ENCODE results near the gene CAPN10. TPM values are rescaled to one million over a fixed set of nuclear protein-coding genes. Genes with fewer than 3 reads are reported as not detected.
"Not testable (repeated sequence)": the region's sequence is repeated elsewhere in the genome, so short reads cannot be mapped to it uniquely, and the experiment has no call there.

Gene CAPN10
- total RNA-seq = 20.4 and 22.6 TPM in 2 replicates

- DNase-seq (ENCODE audit: low read depth in 2 of 2) = peak; percentile 86 to 97
Measured at GRCh38 chr2:240586198-240586918, at the start of gene CAPN10. Gene CAPN10 (plus strand): TSS chr2:240586734. CDS start chr2:240586912, 178 bp downstream.

GRCh38 chr2:240538031-240538780 is 48.3 kb upstream of the CAPN10 start:
- DNase-seq (ENCODE audit: low read depth in 2 of 2) = no peak

DNA sequence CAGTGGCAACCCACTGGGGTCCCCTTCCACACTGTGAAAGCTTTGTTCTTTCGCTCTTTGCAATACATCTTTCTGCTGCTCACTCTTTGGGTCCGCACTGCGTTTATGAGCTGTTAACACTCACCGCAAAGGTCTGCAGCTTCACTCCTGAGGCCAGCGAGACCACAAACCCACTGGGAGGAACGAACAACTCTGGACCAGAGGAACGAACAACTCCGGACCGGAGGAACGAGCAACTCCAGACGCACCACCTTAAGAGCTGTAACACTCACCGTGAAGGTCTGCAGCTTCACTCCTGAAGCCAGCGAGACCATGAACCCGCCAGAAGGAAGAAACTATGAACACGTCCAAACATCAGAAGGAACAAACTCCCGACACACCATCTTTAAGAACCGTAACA is 47.4 kb upstream of the CAPN10 start:
- not testable (repeated sequence) for DNase-seq (ENCODE audit: low read depth in 2 of 2)

- DNase-seq (ENCODE audit: low read depth in 2 of 2) = no peak
Measured at GRCh38 chr2:240539906-240540305, 46.6 kb upstream of the CAPN10 start.

DNA sequence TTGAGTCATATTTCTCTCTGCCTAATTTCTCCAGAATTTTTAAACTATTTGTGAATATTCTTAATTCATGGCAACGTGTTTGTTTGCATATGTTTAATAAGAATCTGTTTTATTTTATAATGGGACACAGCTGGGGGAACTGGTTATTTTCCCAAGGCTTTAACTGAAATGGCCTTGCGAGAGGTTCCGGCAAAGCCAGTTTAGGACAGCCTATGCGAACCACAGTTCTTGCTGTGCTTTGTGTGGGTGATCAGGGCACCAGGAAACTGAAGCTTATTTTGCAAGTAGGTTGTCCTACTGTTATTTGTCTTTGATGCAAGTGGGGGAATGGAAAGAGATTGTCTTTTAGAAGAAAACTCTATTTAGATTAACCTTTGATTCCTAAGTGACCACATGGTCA is 35.2 kb upstream of the CAPN10 start:
- no peak for DNase-seq (ENCODE audit: low read depth in 2 of 2)

- DNase-seq (ENCODE audit: low read depth in 2 of 2) = no peak
Measured at GRCh38 chr2:240551811-240552210, 34.7 kb upstream of the CAPN10 start.

GRCh38 chr2:240553956-240554480 is 32.5 kb upstream of the CAPN10 start:
- DNase-seq (ENCODE audit: low read depth in 2 of 2) = no peak

GRCh38 chr2:240554767-240555493 is 31.6 kb upstream of the CAPN10 start:
- DNase-seq (ENCODE audit: low read depth in 2 of 2) = no peak

GRCh38 chr2:240555541-240556250 is 30.8 kb upstream of the CAPN10 start:
- no peak for DNase-seq (ENCODE audit: low read depth in 2 of 2)

- peak in 1 of 2 donors; percentile 52 for DNase-seq (ENCODE audit: low read depth in 2 of 2)
Measured at GRCh38 chr2:240556553-240557100, 29.9 kb upstream of the CAPN10 start.

DNA sequence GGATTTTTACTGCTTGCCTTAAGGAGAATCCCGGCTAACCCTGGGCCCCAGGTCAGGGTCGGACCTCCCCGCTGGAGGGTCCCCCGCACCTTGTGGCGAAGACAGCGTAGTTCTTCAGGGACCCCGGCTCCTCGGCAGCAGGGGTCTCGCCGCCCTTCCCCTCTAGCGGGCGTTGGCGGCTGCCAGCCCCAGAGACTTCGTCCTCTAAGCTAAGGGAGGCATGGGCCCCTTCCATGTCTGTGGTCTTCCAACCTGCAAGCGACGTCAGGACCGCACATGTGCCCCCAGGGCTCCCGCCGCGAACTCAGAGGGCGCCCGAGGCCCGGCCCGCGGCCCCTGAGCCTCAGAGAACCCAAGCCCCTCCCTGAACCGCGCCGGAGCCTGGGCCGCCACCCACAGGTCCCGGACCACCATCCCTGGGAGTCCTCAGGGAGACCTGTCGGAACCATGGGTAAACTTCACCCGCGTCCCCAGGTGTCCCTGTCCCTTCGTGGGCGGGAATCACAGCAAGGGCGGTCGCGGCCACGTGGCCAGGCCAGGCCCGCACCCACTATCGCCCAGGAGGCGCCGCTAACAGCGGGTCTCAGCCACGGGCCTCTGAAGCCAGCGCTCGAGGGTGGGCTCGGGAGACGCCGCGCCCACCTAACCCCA is 29.3 kb upstream of the CAPN10 start:
- DNase-seq (ENCODE audit: low read depth in 2 of 2) = no peak

DNA sequence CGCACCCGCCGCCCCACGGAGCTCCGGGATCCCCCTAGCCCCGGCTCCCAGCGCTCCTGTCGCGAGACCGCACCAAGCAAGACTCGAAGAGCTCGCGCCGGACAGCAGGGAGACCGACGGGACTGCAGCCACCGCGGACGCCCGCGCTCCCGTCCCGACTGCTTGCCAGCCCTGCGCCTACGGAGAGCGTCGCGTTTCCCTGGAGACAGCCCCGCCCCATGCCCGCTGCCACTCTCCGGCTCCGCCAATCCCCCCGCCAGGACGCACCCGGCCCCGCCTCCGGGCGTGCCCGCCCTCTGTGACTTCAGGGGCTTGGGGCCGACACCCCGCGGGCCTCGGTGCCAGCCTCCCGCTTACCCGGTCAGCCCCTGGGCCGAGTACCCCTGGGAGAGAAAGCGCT is 28.7 kb upstream of the CAPN10 start, which contains the start of gene ANKMY1:
ANKMY1 (minus strand) TSS at position 181 of the 400 bp plus-strand sequence. CDS start 653 bp downstream, outside the sequence.
- peak in 1 of 2 donors; percentile 81 for DNase-seq (ENCODE audit: low read depth in 2 of 2)

DNA sequence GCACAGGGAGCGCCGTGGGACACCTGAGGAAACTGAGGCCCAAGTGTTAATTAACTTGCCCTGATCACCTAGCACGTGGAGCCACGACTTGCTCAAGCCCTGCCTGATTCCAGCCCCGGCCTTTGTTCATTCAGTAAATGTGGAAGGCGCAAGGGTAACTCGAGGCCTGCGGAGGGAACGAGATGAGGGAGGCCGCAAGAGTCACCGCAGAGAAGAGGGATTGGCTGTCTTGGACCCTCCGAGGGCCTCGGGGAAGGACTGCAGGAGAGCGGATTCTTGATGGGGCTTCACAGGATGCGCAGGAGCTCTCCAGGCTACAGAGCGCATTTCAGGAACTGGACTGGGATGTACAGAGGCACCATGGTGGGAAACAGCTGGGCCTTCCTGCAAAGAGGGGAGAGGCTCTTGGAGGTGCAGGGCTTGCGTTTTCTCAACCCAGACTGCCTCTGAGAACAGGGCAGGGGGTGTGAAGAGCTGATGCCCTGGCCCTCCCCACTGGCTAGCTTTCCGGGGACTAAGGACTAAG is 28.2 kb upstream of the CAPN10 start:
- DNase-seq (ENCODE audit: low read depth in 2 of 2) = no peak

DNA sequence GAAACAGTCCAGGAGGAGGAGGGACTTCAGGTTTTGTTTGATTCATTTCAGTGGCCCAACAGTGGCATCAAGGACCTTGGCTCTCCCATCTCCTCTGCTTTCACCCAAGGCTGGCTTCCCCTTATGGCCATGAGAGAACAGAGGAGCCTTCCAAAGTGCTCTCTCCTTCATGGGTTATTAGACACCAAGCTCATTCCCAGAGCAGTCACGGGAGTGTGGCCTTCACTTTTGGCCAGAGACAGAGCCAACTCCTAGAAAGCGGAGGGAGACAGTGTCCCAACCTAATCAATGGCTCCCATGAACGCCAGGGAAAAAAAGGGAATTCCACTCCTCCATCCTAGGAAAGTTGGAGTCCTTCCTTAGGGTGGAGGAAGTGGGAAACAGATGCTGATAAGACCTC is 27.2 kb upstream of the CAPN10 start:
- DNase-seq (ENCODE audit: low read depth in 2 of 2) = no peak

GRCh38 chr2:240560084-240560479 is 26.5 kb upstream of the CAPN10 start, which contains the start of gene DUSP28:
Gene DUSP28 (plus strand): TSS chr2:240560357. CDS start chr2:240560685, 328 bp downstream.
- peak; percentile 66 to 89 for DNase-seq (ENCODE audit: low read depth in 2 of 2)

DNA sequence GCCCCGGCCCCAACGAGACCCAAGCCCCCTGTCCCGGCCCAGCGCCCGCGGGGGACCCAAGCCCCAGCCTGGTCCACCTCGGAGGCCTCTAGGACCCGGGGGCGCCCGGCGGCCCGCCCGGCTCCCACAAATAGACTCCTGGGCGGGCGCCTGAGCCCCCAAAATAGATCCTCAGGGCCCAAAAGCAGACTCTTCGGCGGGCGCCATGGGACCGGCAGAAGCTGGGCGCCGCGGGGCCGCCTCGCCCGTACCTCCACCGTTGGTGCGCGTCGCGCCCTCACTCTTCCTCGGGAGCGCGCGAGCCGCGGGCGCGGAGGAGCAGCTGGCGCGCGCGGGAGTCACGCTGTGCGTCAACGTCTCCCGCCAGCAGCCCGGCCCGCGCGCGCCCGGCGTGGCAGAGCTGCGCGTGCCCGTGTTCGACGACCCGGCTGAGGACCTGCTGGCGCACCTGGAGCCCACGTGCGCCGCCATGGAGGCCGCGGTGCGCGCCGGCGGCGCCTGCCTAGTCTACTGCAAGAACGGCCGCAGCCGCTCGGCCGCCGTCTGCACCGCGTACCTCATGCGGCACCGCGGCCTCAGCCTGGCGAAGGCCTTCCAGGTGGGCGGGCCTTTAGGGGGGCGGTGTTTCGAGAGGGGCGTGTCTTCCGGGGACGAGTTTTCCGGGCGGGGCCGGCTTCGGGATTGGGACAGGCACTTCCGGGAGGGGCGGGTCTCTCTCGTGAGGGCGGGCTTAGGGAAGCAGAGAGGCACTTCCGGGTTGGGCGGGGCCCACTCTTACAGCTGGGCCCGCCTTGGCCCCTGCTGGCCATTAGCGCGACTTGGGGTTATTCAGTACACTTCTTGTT is 25.8 kb upstream of the CAPN10 start:
- peak; percentile 92 to 99 for DNase-seq (ENCODE audit: low read depth in 2 of 2)

GRCh38 chr2:240561325-240561971 is 25.1 kb upstream of the CAPN10 start:
- DNase-seq (ENCODE audit: low read depth in 2 of 2) = peak in 1 of 2 donors; percentile 71

GRCh38 chr2:240563231-240563630 is 23.3 kb upstream of the CAPN10 start:
- not testable (repeated sequence) for DNase-seq (ENCODE audit: low read depth in 2 of 2)

Measured in dermis microvascular lymphatic vessel endothelial cell (primary cell).